ENCODE data around the gene ABCC4.
"Not testable (repeated sequence)": the region's sequence is repeated elsewhere in the genome, so short reads cannot be mapped to it uniquely, and the experiment has no call there.

The ABCC4 gene

DNA sequence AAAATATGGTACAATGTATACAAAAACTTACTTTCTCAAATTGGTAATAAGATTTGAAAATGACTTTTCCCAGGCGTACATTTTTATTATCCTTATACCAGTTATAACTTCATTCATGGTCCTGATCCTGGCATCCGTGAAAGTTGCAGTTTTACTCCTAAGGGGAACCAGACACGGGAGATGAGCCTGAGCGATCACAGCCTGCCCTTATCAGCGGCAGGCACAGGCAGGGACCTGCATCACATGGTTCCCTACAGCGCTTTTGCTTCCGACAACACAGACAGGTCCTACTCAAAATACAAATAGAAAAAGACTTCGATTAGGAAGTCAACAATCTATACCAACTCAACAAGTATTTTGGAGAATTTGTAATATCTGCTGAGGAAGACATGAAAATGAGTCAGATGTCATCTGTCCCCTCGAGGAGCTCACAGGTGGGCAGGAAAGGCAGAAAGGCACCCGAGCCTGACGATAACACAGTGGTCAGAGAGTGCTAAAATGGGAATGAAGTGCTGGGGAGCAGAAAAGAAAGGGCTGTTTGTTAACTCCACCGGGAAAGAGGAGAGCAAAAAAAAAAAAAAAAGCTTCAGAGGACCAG, 93.4 kb downstream of the ABCC4 start:
- DNase-seq (ENCODE audit: low read depth), result no peak
- H3K4me3 ChIP-seq (ENCODE audit: low read depth, low read length), result no peak overlapping the region
- TF ChIP-seq, protein P1, sequence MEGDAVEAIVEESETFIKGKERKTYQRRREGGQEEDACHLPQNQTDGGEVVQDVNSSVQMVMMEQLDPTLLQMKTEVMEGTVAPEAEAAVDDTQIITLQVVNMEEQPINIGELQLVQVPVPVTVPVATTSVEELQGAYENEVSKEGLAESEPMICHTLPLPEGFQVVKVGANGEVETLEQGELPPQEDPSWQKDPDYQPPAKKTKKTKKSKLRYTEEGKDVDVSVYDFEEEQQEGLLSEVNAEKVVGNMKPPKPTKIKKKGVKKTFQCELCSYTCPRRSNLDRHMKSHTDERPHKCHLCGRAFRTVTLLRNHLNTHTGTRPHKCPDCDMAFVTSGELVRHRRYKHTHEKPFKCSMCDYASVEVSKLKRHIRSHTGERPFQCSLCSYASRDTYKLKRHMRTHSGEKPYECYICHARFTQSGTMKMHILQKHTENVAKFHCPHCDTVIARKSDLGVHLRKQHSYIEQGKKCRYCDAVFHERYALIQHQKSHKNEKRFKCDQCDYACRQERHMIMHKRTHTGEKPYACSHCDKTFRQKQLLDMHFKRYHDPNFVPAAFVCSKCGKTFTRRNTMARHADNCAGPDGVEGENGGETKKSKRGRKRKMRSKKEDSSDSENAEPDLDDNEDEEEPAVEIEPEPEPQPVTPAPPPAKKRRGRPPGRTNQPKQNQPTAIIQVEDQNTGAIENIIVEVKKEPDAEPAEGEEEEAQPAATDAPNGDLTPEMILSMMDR (IDR thresholded peaks at IDR 0.05; ENCODE audit: low read depth, low read length, missing control alignments), result no peak
- in situ Hi-C loops (cut with HindIII; ENCODE audit: low sequenced_read_pairs), result no loop called here

DNA sequence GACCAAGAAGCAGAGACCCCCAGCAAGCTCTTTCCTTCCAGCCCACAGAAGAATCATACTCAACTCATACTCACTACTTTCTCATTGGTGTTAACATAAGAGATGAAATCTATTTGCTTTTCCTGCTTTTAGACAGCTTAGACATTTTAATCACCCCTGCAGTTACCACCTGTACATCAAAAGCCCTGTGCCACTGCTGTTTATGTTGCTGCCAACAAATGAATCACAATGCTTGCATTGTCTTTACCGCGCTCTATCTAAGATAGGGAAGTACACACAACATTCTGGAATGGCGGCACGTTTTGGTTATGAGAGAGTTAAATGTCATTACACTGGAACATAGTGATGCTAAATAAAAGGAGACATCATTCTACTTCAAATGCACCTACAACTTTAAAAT, 95.1 kb downstream of the ABCC4 start:
- TF ChIP-seq, protein P1 (IDR thresholded peaks at IDR 0.05; ENCODE audit: low read depth, low read length, missing control alignments), result no peak
- no peak overlapping the region for H3K4me3 ChIP-seq (ENCODE audit: low read depth, low read length)
- in situ Hi-C loops (cut with HindIII; ENCODE audit: low sequenced_read_pairs), result no loop called here
- no peak for DNase-seq (ENCODE audit: low read depth)

DNA sequence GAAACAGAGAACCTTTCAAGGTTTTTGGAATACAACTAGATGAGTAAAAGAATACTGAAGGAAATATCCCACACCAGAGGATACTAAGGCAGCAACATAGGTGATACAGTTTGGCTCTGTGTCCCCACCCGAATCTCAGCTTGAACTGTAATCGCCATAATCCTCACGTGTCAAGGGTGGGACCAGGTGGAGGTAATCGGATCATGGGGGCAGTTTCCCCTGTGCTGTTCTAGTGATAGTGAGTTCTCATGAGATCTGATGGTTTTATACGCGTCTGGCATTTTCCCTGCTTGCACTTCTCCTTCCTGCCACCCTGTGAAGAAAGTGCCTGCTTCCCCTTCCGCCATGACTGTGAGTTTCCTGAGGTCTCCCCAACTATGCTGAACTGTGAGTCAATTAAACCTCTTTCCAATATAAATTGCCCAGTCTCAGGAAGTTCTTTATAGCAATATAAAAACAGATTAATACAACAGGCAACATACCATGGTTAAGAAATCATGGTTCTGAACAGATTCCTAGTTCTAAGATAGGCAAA, 97.0 kb downstream of the ABCC4 start:
- in situ Hi-C loops (cut with HindIII; ENCODE audit: low sequenced_read_pairs), result no loop called here
- TF ChIP-seq, protein P1 (IDR thresholded peaks at IDR 0.05; ENCODE audit: low read depth, low read length, missing control alignments), result no peak
- H3K4me3 ChIP-seq (ENCODE audit: low read depth, low read length), result no peak overlapping the region
- DNase-seq (ENCODE audit: low read depth), result no peak

DNA sequence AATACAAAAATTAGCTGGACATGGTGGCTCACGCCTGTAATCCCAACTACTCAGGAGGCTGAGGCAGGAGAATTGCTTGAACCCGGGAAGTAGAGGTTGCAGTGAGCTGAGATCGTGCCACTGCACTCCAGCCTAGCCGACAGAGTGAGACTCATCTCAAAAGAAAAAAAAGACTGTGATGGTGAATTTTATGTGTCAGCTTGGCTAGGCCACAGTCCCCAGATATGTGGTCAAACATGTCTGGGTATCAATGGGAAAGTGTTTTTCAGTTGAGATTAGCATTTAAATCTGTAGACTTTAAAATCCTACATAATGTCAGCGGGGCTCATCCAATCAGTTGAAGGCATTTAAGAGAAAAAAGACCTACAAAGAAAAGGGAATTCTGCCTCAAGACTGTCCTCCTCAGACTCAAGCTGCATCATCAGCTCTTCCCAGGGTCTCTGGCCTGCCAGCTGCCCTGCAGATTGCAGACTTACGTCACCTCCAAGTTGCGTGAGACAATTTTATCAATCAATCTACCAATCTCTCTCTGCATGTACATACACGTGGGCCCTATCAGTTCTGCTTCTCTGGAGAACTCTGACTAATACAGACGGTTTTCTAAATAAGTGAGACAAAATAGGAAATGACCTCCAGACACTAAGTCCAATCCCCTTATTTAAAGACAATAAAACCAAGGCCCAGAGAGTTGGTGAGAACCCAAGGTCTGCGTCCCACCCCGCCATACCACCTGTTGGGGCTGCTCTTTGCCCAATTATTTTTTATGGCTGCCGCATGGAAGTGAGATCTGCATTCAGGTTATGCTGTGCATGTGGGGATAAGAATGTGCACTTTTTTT, 99.2 kb downstream of the ABCC4 start:
- H3K4me3 ChIP-seq (ENCODE audit: low read depth, low read length), result no peak overlapping the region
- in situ Hi-C loops (cut with HindIII; ENCODE audit: low sequenced_read_pairs), result no loop called here
- DNase-seq (ENCODE audit: low read depth), result no peak
- TF ChIP-seq, protein P1 (IDR thresholded peaks at IDR 0.05; ENCODE audit: low read depth, low read length, missing control alignments), result no peak

DNA sequence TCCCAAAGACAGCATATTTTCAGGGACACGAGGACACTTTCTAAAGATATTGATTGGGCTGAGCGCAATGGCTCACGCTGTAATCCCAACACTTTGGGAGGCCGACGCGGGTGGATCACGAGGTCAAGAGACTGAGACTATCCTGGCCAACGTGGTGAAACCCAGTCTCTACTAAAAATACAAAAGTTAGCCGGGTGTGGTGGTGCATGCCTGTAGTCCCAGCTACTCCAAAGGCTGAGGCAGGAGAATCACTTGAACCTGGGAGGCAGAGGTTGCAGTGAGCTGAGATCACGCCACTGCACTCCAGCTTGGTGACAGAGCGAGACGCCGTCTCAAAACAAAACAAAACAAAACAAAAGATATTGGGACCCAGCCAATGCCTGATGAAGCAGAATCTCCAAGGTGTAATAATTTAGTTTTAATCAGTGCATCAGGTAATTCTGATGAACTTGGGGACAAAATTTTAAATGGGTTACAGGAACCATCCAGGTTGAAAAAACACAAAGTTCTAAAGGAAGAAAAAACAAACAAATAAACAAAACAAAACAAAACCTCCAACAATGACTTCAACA, 100.8 kb downstream of the ABCC4 start:
- H3K4me3 ChIP-seq (ENCODE audit: low read depth, low read length); DNase-seq (ENCODE audit: low read depth); in situ Hi-C loops (cut with HindIII; ENCODE audit: low sequenced_read_pairs): not testable (repeated sequence)

DNA sequence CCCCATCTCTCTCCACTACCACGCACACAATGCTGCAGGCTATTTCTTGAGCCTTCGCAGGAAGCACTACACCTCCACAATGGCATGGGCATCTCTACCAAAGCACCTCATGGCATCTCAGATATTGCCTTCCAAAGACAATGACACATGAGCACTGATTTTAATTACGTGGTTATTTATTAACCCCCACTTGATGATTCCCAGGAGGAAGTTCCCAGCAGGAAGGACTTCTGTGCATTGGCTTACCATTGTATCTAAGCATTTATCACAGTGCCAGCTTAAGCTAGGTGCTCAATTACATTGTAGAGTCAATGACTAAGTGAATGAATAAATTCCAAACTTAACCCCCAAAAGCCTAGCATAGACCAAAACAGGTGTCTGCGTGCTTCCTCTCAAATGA, 101.4 kb downstream of the ABCC4 start:
- TF ChIP-seq, protein P1 (IDR thresholded peaks at IDR 0.05; ENCODE audit: low read depth, low read length, missing control alignments), result no peak
- DNase-seq (ENCODE audit: low read depth), result no peak
- in situ Hi-C loops (cut with HindIII; ENCODE audit: low sequenced_read_pairs), result no loop called here
- H3K4me3 ChIP-seq (ENCODE audit: low read depth, low read length), result no peak overlapping the region

DNA sequence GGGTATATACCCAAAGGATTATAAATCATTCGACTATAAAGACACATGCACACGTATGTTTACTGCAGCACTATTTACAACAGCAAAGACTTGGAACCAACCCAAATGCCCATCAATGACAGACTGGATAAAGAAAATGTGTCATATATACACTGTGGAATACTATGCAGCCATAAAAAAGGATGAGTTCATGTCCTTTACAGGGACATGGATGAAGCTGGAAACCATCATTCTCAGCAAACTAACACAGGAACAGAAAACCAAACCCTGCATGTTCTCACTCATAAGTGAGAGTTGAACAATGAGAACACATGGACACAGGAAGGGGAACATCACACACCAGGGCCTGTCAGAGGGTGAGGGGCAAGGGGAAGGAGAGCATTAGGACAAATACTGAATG, 102.6 kb downstream of the ABCC4 start:
- DNase-seq (ENCODE audit: low read depth); H3K4me3 ChIP-seq (ENCODE audit: low read depth, low read length); in situ Hi-C loops (cut with HindIII; ENCODE audit: low sequenced_read_pairs): not testable (repeated sequence)
